NB4 (cell line): ENCODE results near the gene FMNL2.

Experiments
- MYC ChIP-seq: IDR thresholded peaks from 2 replicates; pipeline ENCODE4 v1.6.1; 2011; ENCODE audit warnings: low read depth, low read length
- POLR2A ChIP-seq: IDR thresholded peaks from 2 replicates; pipeline ENCODE4 v1.6.1; 2011; ENCODE audit warnings: mild to moderate bottlenecking; ENCODE audit not compliant: insufficient read length; ENCODE audit errors: extremely low read depth
- TF ChIP-seq, protein P1 (sequence below): IDR thresholded peaks from one replicate; pipeline ENCODE4 v1.5.1; 2012; ENCODE audit warnings: low read depth, low read length
- TF ChIP-seq, protein P2 (sequence below): IDR thresholded peaks from 2 replicates; pipeline ENCODE4 v1.6.1; 2011; ENCODE audit warnings: low read depth, low read length

DNA sequence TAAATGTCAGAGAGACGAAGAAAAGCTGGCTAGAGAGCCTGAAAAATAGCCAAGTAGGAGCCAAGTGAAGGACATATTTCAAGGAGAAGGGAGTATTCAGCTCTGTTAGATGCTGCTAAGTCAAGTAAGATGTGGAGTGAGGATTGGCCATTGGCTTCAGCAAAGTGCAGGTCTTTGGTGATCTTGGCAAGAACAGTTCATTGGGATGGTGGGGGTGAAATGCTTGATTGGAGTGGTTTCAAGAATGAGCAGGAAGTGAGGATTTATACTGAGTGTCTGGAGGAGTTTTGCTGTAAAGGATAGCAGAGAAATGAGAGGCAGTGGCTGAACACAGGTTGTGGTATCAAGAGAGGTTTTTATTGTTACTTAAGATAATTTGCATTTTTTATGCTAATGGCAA is 242.6 kb downstream of the FMNL2 start:
- TF ChIP-seq MYC = no peak
- TF ChIP-seq, protein P1, sequence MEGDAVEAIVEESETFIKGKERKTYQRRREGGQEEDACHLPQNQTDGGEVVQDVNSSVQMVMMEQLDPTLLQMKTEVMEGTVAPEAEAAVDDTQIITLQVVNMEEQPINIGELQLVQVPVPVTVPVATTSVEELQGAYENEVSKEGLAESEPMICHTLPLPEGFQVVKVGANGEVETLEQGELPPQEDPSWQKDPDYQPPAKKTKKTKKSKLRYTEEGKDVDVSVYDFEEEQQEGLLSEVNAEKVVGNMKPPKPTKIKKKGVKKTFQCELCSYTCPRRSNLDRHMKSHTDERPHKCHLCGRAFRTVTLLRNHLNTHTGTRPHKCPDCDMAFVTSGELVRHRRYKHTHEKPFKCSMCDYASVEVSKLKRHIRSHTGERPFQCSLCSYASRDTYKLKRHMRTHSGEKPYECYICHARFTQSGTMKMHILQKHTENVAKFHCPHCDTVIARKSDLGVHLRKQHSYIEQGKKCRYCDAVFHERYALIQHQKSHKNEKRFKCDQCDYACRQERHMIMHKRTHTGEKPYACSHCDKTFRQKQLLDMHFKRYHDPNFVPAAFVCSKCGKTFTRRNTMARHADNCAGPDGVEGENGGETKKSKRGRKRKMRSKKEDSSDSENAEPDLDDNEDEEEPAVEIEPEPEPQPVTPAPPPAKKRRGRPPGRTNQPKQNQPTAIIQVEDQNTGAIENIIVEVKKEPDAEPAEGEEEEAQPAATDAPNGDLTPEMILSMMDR = no peak
- TF ChIP-seq POLR2A = no peak
- TF ChIP-seq, protein P2, sequence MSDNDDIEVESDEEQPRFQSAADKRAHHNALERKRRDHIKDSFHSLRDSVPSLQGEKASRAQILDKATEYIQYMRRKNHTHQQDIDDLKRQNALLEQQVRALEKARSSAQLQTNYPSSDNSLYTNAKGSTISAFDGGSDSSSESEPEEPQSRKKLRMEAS = no peak
